SK-N-MC (cell line): ENCODE results near the gene CYTH3.

Experiments
- DNase-seq: peaks from one replicate; pipeline ENCODE4 v3.0.0-alpha.2; 2011; ENCODE audit warnings: low read depth, low spot score
- H3K27ac ChIP-seq: fragments of 200-600 bp; sonication (generic); 2 replicates; pipeline ENCODE4 v1.5.1; 2016; ENCODE audit warnings: mixed run types
- H3K36me3 ChIP-seq: fragments of 200-600 bp; sonication (generic); 2 replicates; pipeline ENCODE4 v1.6.1; 2017; ENCODE audit warnings: antibody characterized with exemption, low read length, mixed read lengths; ENCODE audit not compliant: insufficient read depth
- H3K4me3 ChIP-seq: fragments of 200-600 bp; sonication (generic); 2 replicates; pipeline ENCODE4 v1.5.1; 2016
- H3K9ac ChIP-seq: fragments of 200-600 bp; sonication (generic); 2 replicates; pipeline ENCODE4 v1.8.0; 2017; ENCODE audit warnings: mixed run types, mixed read lengths; ENCODE audit not compliant: insufficient read length
- H3K9me3 ChIP-seq: fragments of 200-600 bp; sonication (generic); 2 replicates; pipeline ENCODE4 v1.6.1; 2017; ENCODE audit warnings: low read depth, mild to moderate bottlenecking, antibody characterized with exemption, low read length, moderate library complexity, mixed read lengths
- EZH2 ChIP-seq: fragments of 200-600 bp; sonication (generic); IDR thresholded peaks from one replicate; pipeline ENCODE4 v1.6.1; 2017; ENCODE audit warnings: antibody characterized with exemption
- FOXP2 ChIP-seq: optimal IDR thresholded peaks from 2 replicates; pipeline ENCODE3; 2011; ENCODE audit warnings: mild to moderate bottlenecking, moderate library complexity; ENCODE audit not compliant: insufficient read depth; ENCODE audit errors: extremely low read length, control extremely low read depth
- POLR2AphosphoS5 ChIP-seq: IDR thresholded peaks from 2 replicates; pipeline ENCODE4 v1.6.1; 2012; ENCODE audit warnings: mild to moderate bottlenecking, low read depth, low read length, borderline replicate concordance

CYTH3 gene

GRCh38 chr7:6149996-6150395, 122.4 kb downstream of the CYTH3 start:
- no peaks in the 10 kb centered on the region for H3K9me3 ChIP-seq
- no peak for DNase-seq
- no peak overlapping the region for H3K9ac ChIP-seq
- H3K36me3 ChIP-seq: peaks cover 85% of the 10 kb centered on the region
- TF ChIP-seq EZH2: no peak
- no peak overlapping the region for H3K4me3 ChIP-seq
- no peak overlapping the region for H3K27ac ChIP-seq

GRCh38 chr7:6148724-6149360, 123.6 kb downstream of the CYTH3 start:
- Histone ChIP-seq H3K4me3 (no peak overlapping the region), H3K36me3 (peaks cover 90% of the 10 kb centered on the region), H3K27ac (no peak overlapping the region), H3K9me3 (no peaks in the 10 kb centered on the region), H3K9ac (no peak overlapping the region)
- TF ChIP-seq POLR2AphosphoS5 (no peak), EZH2 (no peak), FOXP2 (no peak)
- DNase-seq: no peak

- peaks cover 93% of the 10 kb centered on the region for H3K36me3 ChIP-seq
- no peaks in the 10 kb centered on the region for H3K9me3 ChIP-seq
Observed at GRCh38 chr7:6147627-6148026, 124.8 kb downstream of the CYTH3 start.

GRCh38 chr7:6146666-6147065, 125.8 kb downstream of the CYTH3 start:
- no peak overlapping the region for H3K4me3 ChIP-seq
- no peak for DNase-seq
- peaks cover 84% of the 10 kb centered on the region for H3K36me3 ChIP-seq
- no peaks in the 10 kb centered on the region for H3K9me3 ChIP-seq
- H3K27ac ChIP-seq: no peak overlapping the region
- TF ChIP-seq FOXP2: no peak
- no peak for TF ChIP-seq EZH2
- no peak for TF ChIP-seq POLR2AphosphoS5
- no peak overlapping the region for H3K9ac ChIP-seq

More at GRCh38 chr7:6147627-6148026, 124.8 kb downstream of the CYTH3 start:
- TF ChIP-seq FOXP2: no peak
- TF ChIP-seq POLR2AphosphoS5: no peak
- no peak for TF ChIP-seq EZH2
- Histone ChIP-seq H3K9ac (no peak overlapping the region), H3K27ac (no peak overlapping the region), H3K4me3 (no peak overlapping the region)
- no peak for DNase-seq

GRCh38 chr7:6143997-6144396, 128.4 kb downstream of the CYTH3 start:
- no peak for TF ChIP-seq EZH2
- TF ChIP-seq POLR2AphosphoS5: no peak
- Histone ChIP-seq H3K9ac (no peak overlapping the region), H3K27ac (no peak overlapping the region), H3K4me3 (no peak overlapping the region), H3K36me3 (peaks cover 74% of the 10 kb centered on the region), H3K9me3 (no peaks in the 10 kb centered on the region)
- DNase-seq: no peak

- TF ChIP-seq FOXP2: no peak
- Histone ChIP-seq H3K27ac (no peak overlapping the region), H3K4me3 (no peak overlapping the region), H3K9me3 (no peaks in the 10 kb centered on the region), H3K9ac (no peak overlapping the region), H3K36me3 (peaks cover 70% of the 10 kb centered on the region)
- DNase-seq: no peak
Observed at GRCh38 chr7:6142871-6143380, 129.5 kb downstream of the CYTH3 start.

- TF ChIP-seq FOXP2 (no peak), EZH2 (no peak), POLR2AphosphoS5 (no peak)
- Histone ChIP-seq H3K9ac (no peak overlapping the region), H3K9me3 (no peaks in the 10 kb centered on the region), H3K27ac (no peak overlapping the region), H3K4me3 (no peak overlapping the region), H3K36me3 (peaks cover 35% of the 10 kb centered on the region)
- no peak for DNase-seq
Observed at GRCh38 chr7:6139189-6139996, 133.0 kb downstream of the CYTH3 start.

GRCh38 chr7:6136475-6136874, 135.9 kb downstream of the CYTH3 start:
- Histone ChIP-seq H3K27ac (no peak overlapping the region), H3K9me3 (no peaks in the 10 kb centered on the region), H3K36me3 (peaks cover 41% of the 10 kb centered on the region), H3K9ac (no peak overlapping the region), H3K4me3 (no peak overlapping the region)
- no peak for DNase-seq
- TF ChIP-seq EZH2: no peak
- TF ChIP-seq POLR2AphosphoS5: no peak

- no peaks in the 10 kb centered on the region for H3K9me3 ChIP-seq
- no peak for TF ChIP-seq POLR2AphosphoS5
- TF ChIP-seq FOXP2: no peak
- TF ChIP-seq EZH2: no peak
- H3K27ac ChIP-seq: no peak overlapping the region
- no peak for DNase-seq
- peaks cover 46% of the 10 kb centered on the region for H3K36me3 ChIP-seq
- no peak overlapping the region for H3K9ac ChIP-seq
- H3K4me3 ChIP-seq: no peak overlapping the region
Observed at GRCh38 chr7:6133249-6133648, 139.2 kb downstream of the CYTH3 start.
